ENCODE results near the gene HNRNPA2B1.

GRCh38 chr7:26143298-26144048 lies 57.1 kb downstream of the HNRNPA2B1 start:
- TF ChIP-seq CTCF (conservative IDR thresholded peaks at IDR 0.05; ENCODE audit: low read depth, low read length) (no peak), USF2 (IDR thresholded peaks at IDR 0.05; ENCODE audit: low read depth, low read length) (no peak), POLR2A (IDR thresholded peaks at IDR 0.05; ENCODE audit: low read depth, low read length) (no peak), CHD1 (IDR thresholded peaks at IDR 0.05; ENCODE audit: low read depth, low read length) (no peak), RAD21 (IDR thresholded peaks at IDR 0.05; ENCODE audit: low read length) (no peak), RFX5 (IDR thresholded peaks at IDR 0.05; ENCODE audit: low read depth, low read length) (no peak), NFE2L2 (IDR thresholded peaks at IDR 0.05; ENCODE audit: low read depth, low read length) (no peak), MXI1 (IDR thresholded peaks at IDR 0.05; ENCODE audit: borderline replicate concordance, low read depth, low read length) (no peak), RCOR1 (IDR thresholded peaks at IDR 0.05; ENCODE audit: insufficient replicate concordance, low read length) (no peak), CEBPB (IDR thresholded peaks at IDR 0.05; ENCODE audit: low read depth, low read length) (peak; percentile 66), MAZ (IDR thresholded peaks at IDR 0.05; ENCODE audit: borderline replicate concordance, low read depth, low read length) (no peak), SMC3 (IDR thresholded peaks at IDR 0.05; ENCODE audit: low read depth, low read length) (no peak), MAFK (IDR thresholded peaks at IDR 0.05; ENCODE audit: low read depth, low read length) (no peak)

All from IMR-90 (cell line).